NCI-H146 (cell line): ENCODE measurements around the gene RNF213.
A peak's percentile ranks its signal among the peaks of the same experiment; 100 is the strongest.

ENCODE experiments used
- DNase-seq: peaks from one replicate; lab custom pipeline; 2025; lab: John Stamatoyannopoulos, UW

Gene RNF213

DNA sequence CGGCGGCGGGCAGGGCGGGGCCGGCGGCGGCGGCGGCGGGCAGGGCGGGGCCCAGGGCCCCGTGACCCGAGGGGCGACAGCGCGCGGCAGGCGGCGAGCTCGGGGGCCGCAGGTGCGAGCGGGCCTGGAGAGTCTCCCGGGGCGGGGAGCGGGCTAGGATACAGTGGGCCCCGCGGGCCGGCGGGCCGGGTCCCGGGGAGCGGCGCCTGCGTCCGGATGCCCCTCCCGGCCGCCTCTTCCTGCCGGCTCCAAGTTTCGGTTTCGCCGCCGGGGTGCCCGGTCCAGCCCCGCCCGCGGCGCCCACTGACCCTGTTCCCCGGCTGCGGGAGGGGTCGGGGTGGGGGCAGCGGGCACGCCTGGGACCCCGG lies at the start of gene RNF213:
Gene RNF213, plus strand, starts transcription at position 62 of the 368 bp plus-strand sequence. CDS start 2,830 bp downstream, outside the sequence.
- DNase-seq: peak; percentile 73

DNA sequence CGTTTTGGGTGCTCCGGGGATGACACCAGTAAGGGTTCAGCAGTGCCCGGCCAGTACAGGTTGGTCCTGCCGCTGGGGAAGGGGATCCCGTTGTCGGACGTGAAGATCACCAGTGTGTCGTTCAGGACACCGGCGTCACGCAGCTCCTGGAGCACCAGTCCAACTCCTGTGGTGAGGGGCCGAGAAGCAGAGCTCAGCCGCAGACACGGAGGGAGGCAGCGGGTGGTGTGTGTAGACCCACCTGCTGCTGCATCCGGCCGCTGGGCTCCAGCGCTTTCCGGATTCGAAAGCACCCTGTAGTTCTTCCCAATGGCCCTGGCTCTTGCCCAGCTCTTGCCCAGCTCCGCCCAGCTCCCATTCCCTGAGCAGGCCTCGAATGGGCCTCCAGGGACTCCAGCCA lies 48.5 kb upstream of the RNF213 start:
- no peak for DNase-seq

DNA sequence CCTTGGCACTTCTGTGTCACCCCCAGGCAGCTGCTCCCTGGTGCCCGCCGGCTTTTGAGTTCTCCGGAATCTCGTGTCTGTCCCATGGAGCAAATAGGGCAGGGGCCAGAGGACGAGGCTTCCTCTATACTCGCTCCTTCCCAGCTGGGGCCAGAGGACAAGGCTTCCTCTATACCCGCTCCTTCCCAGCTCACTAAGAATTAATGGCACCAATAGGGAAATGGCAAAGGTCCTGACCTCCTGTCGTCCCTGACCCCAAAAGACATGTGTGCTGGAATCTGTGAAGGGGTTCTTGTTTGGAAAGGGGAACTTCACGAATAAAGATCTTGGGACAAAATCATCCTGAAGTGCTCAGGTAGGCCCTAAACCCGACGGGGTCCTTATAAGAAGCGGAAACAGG lies 48.1 kb upstream of the RNF213 start:
- DNase-seq: no peak

DNA sequence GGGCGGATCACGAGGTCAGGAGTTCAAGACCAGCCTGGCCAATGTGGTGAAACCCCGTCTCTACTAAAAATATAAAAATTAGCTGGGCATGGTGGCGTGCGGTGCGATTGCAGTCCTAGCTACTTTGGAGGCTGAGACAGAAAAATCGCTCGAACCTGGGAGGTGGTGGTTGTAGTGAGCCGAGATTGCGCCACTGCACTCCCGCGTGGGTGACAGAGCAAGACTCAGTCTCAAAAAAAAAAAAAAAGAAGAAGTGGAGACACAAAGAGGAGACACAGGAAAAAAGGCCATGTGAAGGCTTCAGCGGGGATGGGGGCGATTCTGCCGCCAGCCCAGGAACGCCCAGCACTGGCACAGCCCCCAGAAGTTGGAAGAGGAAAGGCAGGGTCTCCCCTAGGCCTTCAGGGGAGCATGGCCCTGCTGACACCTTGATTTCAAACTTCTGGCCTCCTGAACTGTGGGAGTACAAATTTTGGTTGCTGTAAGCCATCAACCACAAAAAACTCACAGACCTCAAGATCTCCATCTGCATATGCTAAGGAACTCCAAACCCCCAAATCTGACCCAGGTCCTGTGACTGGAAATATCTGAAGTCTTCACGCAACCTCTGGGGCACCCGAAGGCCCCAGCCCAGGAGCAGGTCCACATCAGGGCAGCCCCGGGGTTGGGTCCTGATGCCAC lies 47.5 kb upstream of the RNF213 start:
- no peak for DNase-seq

DNA sequence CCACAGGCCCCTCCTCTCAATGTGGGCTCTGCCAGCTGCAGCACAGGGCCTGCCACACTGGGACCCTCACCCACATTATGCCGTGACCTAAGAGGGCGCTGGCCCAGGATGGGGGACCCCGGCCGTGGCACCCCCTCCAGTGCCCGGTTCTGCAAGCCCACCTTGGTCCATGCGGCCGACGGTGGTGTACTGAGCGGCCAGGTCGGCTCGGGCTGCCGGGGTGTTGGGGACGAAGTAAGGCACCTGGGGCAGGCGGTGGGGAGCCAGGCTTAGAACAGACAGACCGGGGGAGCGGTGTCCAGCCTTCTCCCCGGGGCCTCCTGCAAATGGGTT lies 47.0 kb upstream of the RNF213 start:
- DNase-seq: no peak

DNA sequence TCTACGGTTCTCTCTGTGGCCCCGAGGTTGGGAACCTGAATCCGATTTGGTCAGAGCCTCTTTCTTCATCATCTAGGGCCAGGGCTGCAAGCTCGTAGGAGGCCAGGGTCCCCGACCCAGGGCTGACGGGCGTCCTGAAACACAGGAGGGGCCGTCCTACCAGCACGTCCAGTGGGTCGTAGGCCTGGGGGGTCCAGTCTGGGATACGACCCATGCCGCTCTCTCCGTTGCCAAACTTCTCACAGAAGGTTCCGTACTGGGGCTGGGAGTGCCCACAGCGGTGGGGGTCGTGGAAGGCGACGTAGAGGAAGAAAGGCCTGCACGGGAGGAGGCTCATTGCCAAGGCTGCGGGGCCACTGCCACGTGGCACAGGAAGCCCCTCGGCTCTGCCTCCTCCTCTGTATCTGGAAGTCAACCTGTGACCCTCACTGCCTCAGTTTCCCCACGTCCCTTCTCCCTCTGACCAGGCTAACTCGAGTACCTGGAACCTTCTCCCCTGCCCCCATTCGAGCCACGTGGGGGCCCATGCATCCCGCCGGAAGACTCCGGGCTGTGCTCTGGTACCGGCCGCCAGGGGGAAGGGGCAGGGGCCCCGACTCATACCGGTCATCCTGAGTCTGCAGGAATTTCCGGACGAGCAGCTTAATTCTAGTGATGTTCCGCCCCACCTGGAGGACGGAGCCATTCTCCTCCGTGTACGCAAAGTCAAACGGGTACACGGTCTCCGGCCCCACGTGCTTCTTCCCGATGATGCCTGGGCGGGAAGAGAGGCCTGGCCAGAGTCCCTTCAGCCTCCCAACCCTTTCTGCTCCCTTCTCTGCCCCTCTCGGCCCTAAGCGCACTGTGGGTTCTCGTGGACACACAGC lies 46.4 kb upstream of the RNF213 start:
- DNase-seq: no peak

DNA sequence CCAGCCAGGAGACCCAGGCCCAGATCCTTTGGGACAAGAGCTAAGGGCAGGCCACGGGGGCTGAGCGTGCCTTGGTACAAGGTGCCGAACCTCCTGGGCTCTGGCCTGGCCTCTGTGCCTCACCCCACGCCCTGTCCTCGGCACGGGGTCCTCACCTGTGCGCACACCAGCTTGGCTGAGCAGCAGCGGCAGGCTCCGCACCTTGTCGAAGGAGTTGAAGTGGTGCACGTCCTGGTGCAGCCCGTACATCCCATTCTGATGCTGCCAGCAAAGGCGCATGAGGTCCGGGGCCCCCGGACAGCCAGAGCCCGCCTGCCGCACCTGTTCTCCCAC lies 45.8 kb upstream of the RNF213 start:
- DNase-seq: no peak

DNA sequence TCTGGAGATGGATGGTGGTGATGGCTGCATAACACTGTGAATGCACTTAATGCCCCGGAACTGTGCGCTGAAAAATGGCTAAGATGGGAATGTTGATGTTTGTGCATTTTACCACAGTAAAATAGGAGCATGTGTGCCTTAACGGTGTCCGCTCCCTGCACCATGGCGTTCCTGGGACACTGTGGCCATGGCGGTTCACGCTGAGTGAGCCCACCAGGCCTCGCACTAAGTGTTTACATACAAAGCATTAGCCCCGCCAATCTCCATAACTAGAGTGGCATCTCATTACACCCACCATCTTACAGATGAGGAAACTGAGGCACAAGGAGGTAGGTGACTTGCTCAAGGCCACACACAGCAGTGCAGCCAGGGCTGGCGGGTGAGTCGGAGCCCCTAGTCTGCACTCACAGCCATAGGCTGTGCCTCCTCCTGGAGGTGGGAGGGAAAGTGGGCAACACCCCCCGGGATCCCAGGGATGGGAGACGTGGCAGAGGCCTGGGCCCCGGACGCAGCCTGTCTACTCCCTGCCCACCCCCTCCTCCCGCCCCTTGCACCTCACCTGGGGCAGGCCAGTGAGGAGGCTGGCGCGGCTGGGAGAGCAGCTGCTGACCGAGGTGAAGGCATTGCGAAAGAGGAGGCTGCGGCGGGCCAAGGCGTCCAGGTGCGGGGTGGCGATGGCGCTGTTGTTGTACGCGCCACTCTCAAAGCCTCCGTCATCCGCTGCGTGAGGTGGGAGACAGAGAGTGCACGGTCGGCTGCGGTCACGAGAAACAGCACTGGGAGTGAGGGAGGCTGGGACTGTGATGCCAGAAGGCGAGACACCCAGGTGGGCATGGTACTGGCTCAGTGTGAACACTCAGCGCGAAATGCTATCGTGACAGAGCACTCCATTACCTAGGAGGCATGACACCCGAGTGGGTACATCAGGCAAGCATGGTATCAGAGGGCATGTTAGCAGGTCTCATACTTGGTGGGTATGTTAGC lies 43.9 kb upstream of the RNF213 start:
- DNase-seq: no peak

DNA sequence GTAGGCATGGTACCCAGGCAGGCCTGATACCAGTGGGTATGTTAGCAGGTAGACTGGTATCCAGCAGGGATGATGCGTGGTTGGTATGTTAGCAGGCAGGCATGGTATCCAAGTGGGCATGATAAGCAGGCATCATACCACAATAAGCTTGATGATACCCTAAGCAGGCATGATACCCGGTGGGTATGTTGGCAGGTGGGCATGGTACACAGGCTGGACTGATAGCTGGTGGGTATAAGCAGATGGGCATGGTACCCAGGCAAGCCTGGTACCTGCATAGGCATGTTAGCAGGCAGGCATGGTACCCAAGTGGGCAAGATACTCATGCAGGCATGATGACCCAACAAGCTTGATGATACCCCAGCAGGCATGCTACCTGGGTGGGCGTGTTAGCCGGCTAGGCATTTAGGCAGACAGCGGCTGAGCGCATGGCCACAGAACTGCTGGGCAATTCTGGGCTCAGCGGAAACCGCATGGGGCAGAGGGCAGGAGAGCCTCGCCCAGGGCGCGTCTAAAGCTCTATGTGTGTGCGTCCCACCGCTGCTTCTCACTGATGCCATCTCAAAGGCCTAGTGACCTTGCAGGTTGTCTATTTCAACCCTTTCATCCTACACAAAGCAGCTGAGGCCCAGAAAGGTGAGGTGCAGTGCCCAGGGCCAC lies 42.8 kb upstream of the RNF213 start:
- no peak for DNase-seq

DNA sequence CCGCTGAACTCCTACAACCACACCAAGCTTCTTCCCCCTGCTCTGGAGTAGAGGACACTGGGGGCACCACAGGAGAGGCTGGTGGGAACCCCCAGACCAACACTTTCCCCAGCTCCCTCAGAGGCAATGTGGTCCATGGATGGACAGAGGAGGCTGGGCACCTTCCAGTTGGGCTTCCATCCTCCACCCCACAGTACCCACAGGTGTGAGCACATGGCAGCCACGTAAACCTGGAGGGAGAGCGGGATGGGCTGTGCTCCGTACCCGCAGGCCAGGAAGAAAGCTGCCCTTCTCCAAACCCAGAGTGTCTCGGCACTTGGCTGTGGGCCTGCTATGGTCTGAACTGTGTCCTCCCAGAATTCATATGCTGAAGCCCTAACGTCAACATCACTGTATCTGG lies 42.3 kb upstream of the RNF213 start:
- DNase-seq: no peak

DNA sequence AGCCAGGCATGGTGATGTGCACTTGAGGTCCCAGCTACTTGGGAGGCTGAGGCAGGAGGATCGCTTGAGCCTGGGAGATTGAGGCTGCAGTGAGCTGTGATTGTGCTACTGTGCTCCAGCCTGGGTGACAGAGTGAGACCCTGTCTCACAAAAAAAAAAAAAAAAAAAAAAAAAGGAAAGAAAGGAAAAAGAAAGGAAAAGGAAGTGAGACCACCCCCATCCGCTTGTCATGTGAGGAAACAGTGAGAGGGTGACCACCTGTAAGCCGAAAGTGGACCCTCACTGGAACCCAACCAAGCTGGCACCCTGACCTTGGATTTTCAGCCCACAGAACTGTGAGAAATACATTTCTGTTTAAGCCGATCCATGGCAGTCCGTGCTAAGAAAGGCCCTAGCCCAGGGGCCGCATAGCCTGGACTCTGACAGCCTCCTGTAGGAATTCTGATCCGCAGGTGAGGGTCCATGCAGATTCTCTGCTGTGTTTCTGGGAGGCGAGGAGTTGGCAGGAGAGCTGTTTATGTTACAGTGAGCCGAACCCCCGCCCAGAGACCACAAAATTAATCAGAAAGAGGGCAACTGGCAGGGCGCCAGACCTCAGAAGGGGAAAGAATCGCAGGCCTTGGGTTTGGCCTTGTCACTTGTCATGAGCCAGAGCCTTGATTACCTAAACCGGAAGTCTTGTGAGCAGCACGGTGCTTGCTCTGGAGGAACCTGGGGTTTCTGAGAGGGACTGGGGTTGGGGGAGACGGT lies 41.5 kb upstream of the RNF213 start:
- peak; percentile 45 for DNase-seq

DNA sequence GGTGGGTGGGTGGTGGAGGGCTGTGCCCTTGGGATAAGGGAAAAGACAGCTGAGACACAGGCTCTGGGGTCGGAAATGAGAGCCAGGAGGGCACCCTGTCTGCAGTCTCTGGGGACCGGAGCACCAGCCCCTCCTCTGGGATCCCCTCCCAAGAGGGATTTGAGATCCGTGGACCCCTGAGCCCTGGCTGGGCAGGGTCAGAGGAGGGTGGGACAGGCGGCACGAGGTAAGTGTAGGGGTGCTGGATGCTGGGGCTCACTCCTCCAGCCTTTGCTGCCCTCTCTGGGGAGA lies 40.9 kb upstream of the RNF213 start:
- no peak for DNase-seq

DNA sequence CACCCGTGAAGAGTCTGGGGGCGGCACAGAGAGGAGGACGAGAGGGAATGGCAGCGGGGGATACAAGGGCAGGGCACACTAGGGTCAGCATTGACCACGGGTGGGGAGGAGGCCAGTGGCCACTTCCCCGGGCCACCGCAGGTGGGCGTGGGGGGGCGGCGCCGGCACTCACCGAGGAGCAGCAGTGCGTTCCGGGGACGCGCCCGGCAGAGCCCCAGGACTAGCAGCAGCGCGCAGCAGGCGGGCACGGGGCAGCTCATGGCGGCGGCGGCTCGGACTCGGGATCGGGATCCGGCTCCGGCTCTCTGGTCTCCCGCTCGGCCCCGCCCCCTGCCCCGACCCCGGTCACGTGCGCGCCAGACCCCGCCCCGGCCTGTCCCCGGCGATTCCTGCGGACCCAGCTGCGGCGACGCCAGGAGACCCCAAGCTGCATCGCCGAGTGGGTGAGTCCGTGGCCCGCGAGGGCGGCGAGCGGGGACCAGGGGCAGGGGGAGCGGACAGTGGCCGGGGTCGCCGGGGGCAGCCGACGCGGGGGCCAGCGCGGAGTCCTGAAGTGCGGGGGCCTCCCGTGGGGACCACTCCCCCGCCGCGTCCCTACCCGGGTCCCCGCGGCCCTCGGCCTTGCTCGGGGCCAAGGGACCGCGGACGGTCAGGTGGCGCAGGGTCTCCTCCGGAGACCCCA lies 40.5 kb upstream of the RNF213 start, which contains the start of the genes SGSH and SLC26A11:
Gene SGSH, minus strand, starts transcription at position 280 of the 682 bp plus-strand sequence. Its CDS starts 20 bp downstream, at position 260.
Gene SLC26A11, plus strand, starts transcription at position 374 of the 682 bp plus-strand sequence. CDS start 1,134 bp downstream, outside the sequence.
- peak; percentile 84 for DNase-seq

DNA sequence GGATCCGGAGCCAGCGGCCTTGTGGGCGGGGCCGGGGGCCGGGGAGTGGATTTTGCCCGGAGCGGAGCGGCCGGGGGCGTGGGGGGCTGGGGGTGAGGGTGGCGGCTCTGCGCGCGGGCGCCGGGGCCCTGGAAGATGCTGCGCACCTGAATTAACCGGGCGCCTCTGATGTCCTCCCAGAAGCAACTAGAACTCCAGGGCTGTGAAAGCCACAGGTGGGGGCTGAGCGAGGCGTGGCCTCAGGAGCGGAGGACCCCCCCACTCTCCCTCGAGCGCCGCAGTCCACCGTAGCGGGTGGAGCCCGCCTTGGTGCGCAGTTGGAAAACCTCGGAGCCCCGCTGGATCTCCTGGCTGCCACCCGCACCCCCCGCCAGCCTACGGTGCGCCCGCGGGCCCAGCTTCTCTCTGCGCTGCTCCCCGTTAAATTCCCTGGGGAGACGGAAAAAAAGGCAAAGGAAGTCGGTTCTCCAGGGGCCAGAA lies 39.9 kb upstream of the RNF213 start:
- DNase-seq: peak; percentile 56

DNA sequence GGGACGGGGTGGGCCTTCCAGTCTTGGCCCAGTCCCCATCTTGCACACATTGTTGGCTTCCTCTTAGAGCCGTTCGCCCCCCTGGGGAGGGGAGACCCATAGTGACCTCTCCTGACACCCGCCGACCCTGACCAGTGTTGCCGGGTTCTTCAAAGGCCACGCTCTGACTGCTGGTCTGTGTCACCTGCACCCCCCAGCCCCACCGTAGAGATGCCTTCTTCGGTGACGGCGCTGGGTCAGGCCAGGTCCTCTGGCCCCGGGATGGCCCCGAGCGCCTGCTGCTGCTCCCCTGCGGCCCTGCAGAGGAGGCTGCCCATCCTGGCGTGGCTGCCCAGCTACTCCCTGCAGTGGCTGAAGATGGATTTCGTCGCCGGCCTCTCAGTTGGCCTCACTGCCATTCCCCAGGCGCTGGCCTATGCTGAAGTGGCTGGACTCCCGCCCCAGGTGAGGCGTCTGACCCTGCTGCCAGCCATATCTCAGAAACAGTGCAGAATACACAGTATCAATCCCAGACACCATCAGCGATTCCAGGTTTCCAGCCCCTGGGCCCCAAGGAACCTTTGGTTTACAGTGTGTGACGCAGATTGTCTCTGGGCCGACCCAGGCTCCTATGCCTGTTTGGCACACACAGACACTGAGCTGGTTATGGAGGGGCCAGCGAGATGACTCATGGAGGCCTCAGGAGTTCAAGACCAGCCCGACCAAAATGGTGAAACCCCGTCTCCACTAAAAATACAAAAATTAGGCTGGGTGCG lies 39.1 kb upstream of the RNF213 start:
- no peak for DNase-seq

DNA sequence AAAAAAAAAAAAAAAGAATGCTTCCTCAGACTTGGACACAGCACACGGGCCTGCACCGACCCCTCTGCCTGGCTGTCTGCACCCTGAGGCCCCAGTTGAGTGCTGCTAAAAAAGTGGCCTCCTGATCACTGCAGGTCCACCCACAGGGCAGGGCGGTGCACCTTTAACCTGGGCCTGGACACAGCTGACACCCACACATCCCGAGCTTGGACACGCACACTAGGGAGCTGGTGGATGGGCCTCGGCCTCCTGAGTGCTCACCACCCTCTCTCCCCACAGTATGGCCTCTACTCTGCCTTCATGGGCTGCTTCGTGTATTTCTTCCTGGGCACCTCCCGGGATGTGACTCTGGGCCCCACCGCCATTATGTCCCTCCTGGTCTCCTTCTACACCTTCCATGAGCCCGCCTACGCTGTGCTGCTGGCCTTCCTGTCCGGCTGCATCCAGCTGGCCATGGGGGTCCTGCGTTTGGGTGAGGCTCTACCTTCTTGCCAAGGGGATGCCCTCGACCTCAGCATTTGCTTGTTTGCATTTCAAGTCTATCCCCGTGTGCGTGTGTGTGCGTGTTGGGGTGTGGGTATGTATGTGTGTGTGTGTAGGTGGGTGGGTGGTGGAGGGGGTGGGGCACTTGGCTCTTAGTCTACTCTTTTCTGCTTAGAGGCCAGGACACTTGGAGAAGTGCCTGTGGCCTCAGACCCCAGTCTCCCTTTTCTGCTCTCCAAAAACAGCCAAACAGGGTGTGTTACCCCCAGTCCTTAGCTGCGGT lies 38.1 kb upstream of the RNF213 start:
- DNase-seq: no peak

DNA sequence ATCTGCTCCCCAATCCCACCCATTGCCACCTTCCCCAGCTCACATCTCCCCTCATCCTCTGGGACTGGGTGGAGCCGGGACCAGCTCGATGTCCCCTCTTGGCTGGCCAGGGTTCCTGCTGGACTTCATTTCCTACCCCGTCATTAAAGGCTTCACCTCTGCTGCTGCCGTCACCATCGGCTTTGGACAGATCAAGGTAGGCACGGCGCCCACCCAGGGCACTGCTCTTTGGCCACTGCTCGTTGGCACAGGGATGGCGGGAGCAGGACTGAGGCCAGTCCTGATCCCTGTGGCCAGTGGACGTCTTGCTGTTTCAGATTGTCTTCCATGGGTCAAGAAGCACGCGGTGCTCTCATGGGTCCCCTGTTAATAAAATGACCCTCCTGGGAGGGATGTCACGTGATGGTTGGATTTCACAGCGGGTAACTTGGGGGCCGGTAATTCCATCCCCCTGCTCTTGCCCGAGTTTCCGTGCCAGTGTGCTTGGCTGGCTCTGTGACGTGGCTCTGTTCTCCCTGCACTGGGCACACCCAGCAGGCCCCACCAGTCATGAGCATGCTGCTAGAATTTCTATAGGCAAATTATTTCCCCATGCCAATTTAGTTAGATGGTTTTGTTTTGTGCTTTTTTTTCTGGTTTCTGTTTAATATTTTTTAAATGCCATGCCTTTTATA lies 37.4 kb upstream of the RNF213 start:
- no peak for DNase-seq

DNA sequence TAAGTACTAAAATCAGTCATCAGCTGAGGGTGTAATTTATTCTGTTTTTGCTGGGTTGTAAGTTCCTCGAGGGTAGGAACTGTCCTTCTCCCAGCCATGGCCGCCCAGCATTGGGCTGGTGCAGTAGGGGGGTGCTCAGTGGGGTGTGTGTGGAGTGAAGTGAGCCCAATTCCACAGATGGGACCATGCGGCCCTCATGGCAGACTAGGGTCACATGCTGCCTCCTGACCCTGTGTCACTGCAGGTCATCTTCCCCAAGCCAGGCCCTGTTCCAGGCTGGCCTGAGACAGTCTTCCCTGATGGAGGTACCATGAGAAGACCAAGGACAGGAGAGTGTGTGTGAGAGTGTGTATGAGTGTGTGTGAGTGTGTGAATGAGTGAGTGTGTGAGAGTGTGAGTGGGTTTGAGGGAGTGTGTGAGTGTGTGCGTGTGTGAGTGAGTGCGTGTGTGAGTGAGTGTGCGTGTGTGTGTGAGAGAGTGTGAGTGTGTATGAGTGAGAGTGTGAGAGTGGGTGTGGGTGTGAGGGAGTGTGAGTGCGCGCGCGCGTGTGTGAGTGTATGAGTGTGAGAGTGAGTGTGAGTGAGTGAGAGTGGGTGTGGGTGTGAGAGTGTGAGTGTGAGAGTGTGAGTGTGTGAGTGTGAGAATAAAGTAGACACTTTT lies 36.7 kb upstream of the RNF213 start:
- DNase-seq: no peak
